Right atrium auricular region (tissue), 2 donors: ENCODE data around the gene SMOC2. TPM values are rescaled to one million over a fixed set of nuclear protein-coding genes. Genes with fewer than 3 reads are reported as not detected.

Source experiments
- DNase-seq: peaks from one replicate; pipeline ENCODE4 v3.0.0-alpha.2; 2019; ENCODE audit warnings: low spot score
- H3K27ac ChIP-seq, 2 donors: fragments of 200-600 bp; sonication (generic); 1 replicate in 1 of 2; 2 replicates in 1 of 2; pipeline ENCODE4 v1.5.1; 2016 to 2019
- H3K27me3 ChIP-seq, 2 donors: fragments of 200-600 bp; sonication (generic); one replicate each; pipeline versions ENCODE4 v1.5.1 to v1.6.0; 2017 to 2019
- H3K36me3 ChIP-seq: fragments of 200-600 bp; sonication (generic); one replicate; pipeline ENCODE4 v1.5.1; 2016
- H3K4me1 ChIP-seq, 2 donors: fragments of 200-600 bp; sonication (generic); one replicate each; pipeline versions ENCODE4 v1.5.1 to v1.6.0; 2017 to 2019
- H3K4me3 ChIP-seq, 2 donors: fragments of 200-600 bp; sonication (generic); 1 replicate in 1 of 2; 2 replicates in 1 of 2; pipeline ENCODE4 v1.5.1; 2017 to 2019; ENCODE audit warnings: mild to moderate bottlenecking in 1 of 2, moderate library complexity in 1 of 2
- H3K9me3 ChIP-seq, 2 donors: fragments of 200-600 bp; sonication (generic); one replicate each; pipeline ENCODE4 v1.5.1; 2019
- CTCF ChIP-seq, 2 donors: fragments of 200-600 bp; sonication (generic); IDR thresholded peaks; one replicate each; pipeline ENCODE4 v1.5.1; 2019; ENCODE audit warnings: antibody characterized with exemption in 2 of 2
- total RNA-seq, 2 donors: library from RNA; depleted of rRNA; stranded (reverse); fragments of >200 nt; gene quantifications; one replicate each; pipeline ENCODE4 v1.1.0, GENCODE V29; 2016

SMOC2 gene
- total RNA-seq, 2 donors from 2014 or later: 10.8 to 31.7 TPM

GRCh38 chr6:168420084-168420483 is 20.9 kb upstream of the SMOC2 start:
- no peak for DNase-seq
- H3K27me3 ChIP-seq: no peaks in the 10 kb centered on the region
- H3K9me3 ChIP-seq: no peaks in the 10 kb centered on the region
- H3K4me3 ChIP-seq: no peak overlapping the region
- H3K4me1 ChIP-seq: peaks cover 0 to 8% of the 10 kb centered on the region in 2 donors
- H3K27ac ChIP-seq: no peak overlapping the region
- no peaks in the 10 kb centered on the region for H3K36me3 ChIP-seq
- no peak for TF ChIP-seq CTCF (IDR thresholded peaks at IDR 0.05)

DNA sequence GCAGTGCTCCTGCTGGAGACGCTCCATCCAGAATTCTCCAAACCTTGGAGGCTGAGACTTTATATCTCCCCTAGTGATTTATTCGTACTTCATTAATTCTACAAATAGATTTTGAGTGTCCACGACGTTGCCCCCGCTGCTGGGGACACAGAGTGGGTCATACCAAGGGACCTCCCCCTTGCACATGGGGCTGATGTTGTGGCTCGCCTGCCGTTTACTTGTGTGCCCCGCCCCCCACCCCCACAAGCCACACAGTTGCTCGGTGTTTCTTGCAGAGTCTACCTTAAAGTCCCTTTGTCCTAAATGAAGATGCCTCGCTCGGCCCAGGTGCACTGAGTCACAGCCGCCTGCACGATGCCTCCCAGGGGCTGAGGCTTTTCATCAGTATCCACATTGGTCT is 20.3 kb upstream of the SMOC2 start:
- DNase-seq: no peak
- peaks cover 0 to 8% of the 10 kb centered on the region in 2 donors for H3K4me1 ChIP-seq
- no peak overlapping the region for H3K27ac ChIP-seq
- H3K9me3 ChIP-seq: no peaks in the 10 kb centered on the region
- no peaks in the 10 kb centered on the region for H3K27me3 ChIP-seq
- no peak for TF ChIP-seq CTCF (IDR thresholded peaks at IDR 0.05)
- no peaks in the 10 kb centered on the region for H3K36me3 ChIP-seq
- H3K4me3 ChIP-seq: no peak overlapping the region

DNA sequence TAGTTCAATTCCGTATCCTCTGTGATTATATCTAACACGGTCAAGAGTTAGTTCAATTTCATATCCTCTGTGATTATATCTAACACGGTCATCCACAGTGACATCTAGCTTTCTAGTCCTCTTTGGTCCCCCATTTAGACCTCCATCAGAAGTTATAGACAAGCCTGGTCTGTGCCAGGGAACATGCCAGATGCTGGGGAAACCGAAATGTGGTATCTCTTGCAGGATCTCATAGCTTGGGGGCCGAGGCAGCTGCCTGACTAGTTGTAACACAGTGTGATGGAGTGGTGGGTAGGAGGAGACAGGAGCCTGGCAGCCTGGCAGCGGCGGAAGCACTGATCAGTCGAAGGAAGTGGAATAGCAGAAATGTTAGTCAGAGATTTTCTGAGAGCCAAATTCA is 13.8 kb upstream of the SMOC2 start:
- no peaks in the 10 kb centered on the region for H3K9me3 ChIP-seq
- no peak overlapping the region for H3K4me3 ChIP-seq
- H3K4me1 ChIP-seq: no peaks in the 10 kb centered on the region
- TF ChIP-seq CTCF (IDR thresholded peaks at IDR 0.05): no peak
- no peak overlapping the region for H3K27ac ChIP-seq
- DNase-seq: no peak
- no peaks in the 10 kb centered on the region for H3K36me3 ChIP-seq
- no peaks in the 10 kb centered on the region for H3K27me3 ChIP-seq

- TF ChIP-seq CTCF (IDR thresholded peaks at IDR 0.05): no peak
- H3K4me1 ChIP-seq: no peaks in the 10 kb centered on the region
- H3K4me3 ChIP-seq: no peak overlapping the region
- no peak for DNase-seq
- no peak overlapping the region for H3K27ac ChIP-seq
- H3K36me3 ChIP-seq: no peaks in the 10 kb centered on the region
- no peaks in the 10 kb centered on the region for H3K27me3 ChIP-seq
- H3K9me3 ChIP-seq: no peaks in the 10 kb centered on the region
These were observed 12.7 kb upstream of the SMOC2 start for GRCh38 chr6:168428052-168428826.

DNA sequence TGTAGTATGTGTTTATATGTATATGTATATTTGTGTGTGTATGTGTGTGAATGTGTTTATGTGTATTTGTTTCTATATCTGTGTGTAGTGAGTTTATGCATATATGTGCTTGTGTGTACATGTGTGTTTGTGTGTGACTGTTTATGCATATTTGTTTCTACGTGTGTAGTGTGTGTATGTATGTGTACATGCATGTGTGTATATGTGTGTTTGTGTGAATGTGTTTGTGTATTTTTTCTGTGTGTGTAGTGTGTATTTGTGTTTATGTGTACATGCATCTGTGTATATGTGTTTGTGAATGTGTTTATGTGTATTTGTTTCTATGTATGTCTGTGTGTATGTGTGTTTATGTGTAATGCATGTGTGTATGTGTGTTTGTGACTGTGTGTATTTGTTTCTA is 12.1 kb upstream of the SMOC2 start:
- Histone ChIP-seq H3K9me3 (no peaks in the 10 kb centered on the region), H3K36me3 (no peaks in the 10 kb centered on the region), H3K4me3 (no peak overlapping the region), H3K4me1 (no peaks in the 10 kb centered on the region), H3K27ac (no peak overlapping the region), H3K27me3 (no peaks in the 10 kb centered on the region)
- no peak for DNase-seq
- TF ChIP-seq CTCF (IDR thresholded peaks at IDR 0.05): no peak

DNA sequence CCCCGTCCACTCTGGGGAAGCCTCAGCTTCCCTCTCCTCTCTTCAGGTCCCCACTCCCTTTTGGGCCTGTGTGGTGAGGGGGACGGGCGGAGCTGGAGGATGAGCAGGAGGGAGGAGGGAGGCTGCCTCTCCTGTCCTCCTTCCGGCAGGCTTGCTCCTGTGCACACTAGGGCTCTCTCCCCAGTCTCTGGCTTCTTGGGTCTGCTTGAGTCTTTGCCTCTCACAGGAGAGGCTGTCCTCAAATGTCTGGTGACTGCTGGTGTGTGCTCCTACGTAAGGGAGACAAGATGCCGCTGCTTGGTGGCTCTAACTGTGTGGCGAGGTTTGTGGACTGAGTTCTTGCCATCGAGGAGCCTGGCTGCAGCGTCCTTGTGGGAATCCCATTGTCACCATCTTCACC is 8.8 kb upstream of the SMOC2 start:
- H3K27ac ChIP-seq: no peak overlapping the region
- H3K4me3 ChIP-seq: no peak overlapping the region
- H3K4me1 ChIP-seq: no peaks in the 10 kb centered on the region
- DNase-seq: no peak
- no peaks in the 10 kb centered on the region for H3K27me3 ChIP-seq
- TF ChIP-seq CTCF (IDR thresholded peaks at IDR 0.05): no peak
- H3K9me3 ChIP-seq: no peaks in the 10 kb centered on the region
- H3K36me3 ChIP-seq: no peaks in the 10 kb centered on the region
